GM18861 (cell line): Measurements from ENCODE around the gene POFUT2.
"Not testable (repeated sequence)": the region's sequence is repeated elsewhere in the genome, so short reads cannot be mapped to it uniquely, and the experiment has no call there.

ENCODE experiments used
- ATAC-seq: cut with Tn5 transposase; IDR thresholded peaks from one replicate; pipeline ENCODE4 v1.9.1; 2021; ENCODE audit not compliant: unreplicated experiment

POFUT2 gene

DNA sequence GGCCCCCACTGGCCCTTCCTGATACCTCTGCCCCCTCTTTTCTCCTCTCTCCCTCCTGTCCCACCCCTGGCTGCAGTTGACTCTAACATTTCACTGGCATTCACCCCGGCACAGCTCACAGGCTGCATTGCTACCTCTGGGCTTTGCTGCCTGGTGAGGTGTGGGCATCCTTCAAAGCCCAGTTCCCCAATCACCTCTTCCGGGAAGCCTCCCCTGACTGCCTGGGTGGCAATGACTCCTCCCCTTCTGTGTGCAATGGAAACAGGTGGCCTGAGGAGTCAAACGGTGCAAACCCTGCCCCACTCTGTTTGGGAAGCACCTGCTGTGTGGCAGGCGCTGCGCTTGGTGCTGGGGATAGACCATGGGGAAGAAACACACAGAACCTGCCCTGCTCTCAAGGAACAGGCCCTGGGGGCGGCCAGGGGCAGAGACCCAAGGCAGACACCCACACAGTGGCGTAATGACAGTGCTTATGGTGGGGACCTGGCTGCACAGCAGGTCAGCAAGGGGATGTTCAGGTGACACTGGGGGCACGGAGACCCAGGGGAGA lies 39.3 kb upstream of the POFUT2 start:
- no peak for ATAC-seq

DNA sequence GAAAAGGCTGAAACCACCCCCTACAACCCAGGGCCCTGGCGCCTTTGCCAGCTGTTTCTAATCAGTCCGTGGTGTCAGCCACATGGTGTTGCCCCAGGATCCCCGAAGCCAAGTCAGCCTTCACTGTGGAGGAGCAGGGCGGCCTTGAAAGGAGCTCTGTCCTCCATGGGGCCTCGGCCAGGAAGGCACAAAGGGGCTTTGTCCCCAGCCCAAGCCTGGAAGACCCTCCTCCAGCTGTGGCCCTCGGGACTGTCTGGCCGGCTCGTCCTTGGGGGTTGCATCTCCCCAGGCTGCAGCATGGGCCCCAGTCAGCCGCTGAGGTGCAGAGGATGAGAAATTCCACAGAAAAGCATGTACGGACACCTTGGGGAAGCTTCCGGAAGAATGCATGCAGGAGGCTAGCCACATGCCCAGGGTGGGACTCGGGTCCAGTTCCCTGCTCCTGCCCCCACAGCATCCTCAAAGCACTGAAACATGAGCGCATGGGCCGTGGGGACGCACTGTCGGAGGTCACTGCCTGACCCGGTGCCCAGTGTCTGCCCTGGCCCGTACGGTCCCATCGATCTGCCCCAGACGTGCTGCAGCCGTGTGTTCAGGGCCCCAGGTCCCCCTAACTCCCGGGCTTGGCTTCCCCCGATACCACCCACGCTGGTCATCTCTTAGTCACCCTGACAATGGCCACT lies 38.6 kb upstream of the POFUT2 start:
- ATAC-seq, result no peak

DNA sequence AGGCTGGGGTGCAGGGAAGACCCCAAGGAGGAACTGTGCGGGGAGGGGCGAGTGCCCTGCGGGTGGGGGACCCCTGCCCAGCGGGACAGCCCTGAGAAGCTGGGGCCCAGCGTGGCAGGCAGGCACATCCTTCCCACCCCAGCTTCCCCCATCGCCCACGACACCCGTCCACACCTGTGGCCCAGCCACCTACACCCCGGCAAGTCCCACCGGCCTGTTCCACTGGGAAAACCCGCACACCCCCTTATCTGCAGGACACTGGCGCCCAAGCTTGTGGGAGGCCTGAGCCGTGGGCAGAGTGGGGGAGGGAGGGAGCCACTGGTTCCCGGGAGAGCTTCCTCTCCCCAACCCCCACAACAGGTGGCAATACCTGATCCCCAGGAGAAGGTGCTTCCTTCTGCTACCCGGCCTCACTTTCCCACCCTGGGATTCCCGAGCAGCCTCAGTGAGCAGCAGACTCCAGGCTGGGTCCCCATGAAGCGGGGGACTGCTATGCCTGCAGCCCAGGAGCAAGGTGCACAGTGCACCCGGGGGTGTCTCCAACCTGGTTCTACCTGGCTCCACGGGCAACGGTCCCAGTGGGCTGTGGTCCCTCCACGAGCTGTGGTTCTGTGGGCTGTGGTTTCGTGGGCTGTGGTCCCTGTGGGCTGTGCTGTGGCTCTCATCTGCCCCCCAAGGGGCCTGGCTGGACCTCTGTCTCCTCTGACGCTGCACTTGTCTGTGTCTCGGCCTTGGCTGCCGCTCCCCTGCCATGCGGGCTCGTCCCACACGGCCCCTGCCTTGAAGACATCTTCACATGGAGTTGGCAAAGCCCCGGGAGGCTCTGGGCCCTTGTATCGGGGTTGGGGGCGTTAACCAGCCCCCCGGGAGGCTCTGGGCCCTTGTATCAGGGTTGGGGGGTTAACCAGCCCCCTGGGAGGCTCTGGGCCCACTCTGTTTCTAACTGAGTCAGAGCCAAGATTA lies 37.8 kb upstream of the POFUT2 start:
- no peak for ATAC-seq

DNA sequence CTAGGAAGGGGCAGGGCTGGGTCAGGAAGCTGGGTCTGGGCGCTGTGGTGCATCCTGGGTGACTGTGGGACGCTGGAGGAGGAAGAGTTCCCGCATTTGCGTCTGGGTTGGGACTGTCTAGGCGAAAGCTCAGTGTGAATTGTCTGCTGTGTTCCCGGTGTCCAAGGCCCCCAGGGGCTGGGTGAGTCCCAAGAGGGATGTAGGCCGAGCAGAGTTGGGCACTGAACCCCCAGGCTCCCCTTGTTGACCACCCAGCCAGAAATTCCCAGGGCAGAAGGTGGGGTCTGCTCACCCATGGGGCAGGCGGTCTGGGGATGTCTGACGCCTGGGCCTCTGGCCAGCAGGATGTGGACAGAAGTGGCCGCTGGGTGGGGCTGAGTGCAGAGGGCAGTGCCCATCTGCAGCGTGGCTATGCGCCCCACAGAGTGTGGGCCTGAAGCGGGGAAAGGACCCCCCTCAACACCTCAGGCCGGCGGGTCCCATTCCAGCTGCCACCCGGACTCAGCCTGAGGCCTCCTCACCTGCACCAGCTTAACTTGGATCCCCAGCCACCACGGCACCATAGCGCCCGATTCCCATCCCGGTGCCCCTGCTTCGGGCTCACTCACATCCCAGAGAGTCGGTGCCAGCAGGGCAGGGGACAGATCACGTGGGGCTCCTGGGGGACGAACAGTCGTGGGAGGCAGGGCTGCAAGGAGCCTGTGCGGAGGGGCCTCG lies 37.0 kb upstream of the POFUT2 start:
- no peak for ATAC-seq

DNA sequence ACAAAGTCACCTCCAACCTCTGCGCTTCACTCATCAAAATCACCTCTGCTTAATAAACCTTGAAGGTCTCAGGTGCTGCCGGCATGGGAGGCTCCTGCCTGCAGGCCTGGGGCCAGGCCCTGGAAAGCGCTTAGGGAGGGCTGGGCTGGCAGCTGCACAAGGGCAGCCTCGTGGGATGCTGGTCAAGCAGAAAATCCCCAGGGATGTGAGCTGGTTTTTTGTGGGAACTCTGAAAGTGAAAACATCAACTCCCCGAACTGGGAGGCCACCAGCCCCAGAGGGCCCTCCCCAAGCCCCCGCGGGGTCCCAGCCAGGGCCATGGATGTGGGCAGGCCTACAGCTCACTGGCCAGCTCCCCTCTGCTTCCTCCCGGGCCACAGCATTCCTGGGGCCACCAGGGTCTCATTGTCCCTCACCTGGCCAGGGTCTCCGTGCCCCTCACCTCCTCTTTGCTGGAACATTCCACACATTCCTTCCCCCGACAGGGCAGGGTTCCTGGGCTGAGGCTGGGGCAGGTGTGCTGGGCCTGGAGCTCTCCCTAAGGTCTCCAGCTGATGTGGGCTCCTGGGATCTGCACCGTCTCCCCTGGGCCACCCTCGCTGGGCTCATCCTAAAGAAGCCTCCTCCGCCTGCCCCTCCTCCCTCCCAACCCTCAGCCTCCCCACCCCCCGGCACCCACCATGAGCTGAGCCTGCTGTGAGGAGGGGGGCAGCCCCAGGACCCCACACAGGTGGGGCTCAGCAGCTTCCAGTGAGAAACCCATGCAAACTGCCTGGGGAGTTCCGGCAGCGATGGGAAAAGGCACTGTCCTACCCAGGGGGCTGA lies 36.0 kb upstream of the POFUT2 start:
- no peak for ATAC-seq

DNA sequence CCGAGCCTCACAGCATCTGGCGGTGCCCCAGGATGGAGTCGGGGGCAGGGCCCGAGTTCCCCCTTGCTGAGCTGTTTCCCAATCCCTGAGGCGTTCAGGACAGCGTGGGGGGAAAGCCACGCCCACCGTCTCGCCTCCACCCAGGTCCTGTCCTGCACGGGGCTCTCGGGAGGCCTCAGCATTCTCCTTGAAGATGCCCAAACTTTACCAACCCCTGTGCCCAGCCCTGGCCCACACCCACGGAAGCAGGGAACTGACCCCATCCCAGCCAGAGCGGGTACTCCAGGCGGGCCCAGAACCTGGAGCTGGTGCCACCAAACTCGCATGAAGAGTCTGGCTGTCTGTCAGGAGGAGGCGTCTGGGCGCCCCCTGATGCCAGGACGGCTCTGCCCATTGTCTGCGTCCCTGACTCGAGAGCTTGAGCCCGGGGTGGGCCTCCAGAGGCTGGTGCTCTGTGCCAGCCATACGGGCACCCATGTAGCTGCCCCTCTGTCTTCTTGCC lies 35.3 kb upstream of the POFUT2 start:
- no peak for ATAC-seq

DNA sequence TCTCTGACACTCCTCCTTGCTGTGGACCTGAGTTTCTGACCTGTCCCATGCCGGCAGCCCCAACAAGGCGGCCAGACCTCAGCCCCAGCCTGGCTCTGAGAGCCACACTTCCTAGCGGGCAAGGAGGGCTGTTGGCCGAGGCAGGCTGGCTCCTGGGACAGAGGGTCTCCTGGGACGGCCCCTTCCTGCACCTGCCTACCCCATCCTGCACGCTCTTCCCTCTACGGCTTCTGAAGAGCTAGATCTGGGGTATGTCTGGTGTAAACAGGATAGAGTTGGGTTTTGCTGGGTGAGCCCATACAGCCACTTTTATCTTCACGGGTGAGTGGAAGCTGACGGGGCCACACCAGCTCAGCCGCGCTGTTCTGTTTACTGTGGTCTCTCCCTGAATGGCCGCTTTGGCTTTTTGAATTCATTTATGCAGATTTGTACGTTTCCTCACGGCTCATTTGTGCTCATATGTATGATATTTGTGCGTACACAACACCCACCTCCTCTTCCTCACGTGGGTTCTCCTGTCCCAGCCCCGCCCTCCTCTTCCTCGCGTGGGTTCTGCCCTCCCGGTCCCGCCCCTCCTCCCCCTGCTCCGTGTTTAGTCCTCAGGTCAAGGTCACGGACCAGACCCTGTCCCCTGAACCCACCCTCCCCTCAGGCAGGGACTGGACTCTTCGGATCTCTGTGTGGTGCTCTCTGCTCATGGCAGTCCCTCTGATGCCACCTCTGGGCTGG lies 34.7 kb upstream of the POFUT2 start:
- ATAC-seq, result no peak

DNA sequence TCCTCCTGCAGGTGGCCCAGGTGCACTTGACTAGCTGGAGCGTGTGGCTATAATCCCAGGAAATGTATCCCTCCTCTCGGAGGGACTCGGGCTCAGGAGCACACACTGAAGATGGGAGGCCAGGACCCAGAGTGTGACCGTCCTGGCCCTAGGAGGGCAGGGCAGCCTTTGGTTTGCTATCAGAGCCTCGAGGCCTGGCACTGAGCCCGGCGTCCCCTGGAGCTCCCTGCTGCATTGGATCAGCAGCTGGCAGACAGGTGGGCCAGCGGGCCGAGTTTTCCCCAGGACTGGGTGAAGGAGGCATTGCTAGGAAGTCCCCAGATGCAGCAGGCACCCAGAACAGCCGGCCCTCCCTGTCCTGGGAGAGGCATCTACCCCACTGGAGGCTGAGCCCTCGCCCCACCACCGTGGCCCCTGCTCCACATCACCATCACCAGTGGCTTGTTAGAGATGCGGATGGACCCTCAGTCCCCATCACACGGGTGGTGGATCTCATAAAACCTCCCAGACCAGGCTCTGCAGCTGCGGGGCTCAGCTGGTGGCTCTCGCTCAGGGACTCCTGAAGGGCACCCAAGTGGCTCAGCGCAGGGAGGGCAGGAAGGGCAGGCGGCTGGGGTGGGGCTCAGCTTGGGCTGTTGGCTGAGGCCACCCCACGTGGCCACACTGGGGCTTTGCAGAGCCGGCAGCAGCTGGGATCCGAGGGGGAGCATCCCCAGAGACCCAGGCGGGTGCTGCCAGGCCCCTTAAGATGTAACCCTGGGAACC lies 32.7 kb upstream of the POFUT2 start:
- ATAC-seq, result no peak

DNA sequence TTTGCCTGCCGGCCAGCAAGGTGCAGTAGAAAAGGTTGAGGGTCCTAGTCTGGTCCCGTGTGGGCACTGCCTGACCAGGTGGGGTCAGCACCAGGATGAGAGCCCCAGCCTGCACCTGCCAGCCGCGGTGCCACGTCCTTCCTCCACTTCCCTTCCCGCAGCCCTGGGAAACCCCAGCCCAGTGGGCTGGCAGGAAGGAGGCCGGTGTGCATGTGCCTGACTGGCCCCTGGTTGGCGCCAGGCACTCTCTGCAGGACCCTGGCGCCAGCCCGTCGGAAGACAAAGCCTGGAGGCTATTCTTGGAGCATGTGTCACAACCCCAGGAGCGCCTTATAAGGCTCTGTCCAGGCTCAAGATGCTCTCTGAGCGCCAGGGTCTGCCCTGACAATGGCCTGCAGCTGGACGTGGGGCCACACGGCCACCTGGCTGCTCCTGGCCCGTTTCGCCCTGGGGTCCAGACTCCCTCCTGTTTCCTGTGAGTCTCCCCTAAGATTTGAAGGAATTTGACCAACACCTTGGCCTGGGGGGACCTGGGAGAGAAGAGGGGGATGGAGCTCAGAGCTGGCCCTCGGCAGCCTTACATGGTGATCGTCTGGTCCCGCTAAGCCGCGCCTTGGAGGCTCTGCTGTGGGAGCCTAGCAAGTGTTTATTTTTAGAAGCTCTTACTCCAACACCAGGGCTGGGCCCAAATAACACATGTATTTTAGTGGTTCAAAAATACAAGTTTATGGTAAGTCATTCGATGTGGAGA lies 31.9 kb upstream of the POFUT2 start:
- no peak for ATAC-seq

DNA sequence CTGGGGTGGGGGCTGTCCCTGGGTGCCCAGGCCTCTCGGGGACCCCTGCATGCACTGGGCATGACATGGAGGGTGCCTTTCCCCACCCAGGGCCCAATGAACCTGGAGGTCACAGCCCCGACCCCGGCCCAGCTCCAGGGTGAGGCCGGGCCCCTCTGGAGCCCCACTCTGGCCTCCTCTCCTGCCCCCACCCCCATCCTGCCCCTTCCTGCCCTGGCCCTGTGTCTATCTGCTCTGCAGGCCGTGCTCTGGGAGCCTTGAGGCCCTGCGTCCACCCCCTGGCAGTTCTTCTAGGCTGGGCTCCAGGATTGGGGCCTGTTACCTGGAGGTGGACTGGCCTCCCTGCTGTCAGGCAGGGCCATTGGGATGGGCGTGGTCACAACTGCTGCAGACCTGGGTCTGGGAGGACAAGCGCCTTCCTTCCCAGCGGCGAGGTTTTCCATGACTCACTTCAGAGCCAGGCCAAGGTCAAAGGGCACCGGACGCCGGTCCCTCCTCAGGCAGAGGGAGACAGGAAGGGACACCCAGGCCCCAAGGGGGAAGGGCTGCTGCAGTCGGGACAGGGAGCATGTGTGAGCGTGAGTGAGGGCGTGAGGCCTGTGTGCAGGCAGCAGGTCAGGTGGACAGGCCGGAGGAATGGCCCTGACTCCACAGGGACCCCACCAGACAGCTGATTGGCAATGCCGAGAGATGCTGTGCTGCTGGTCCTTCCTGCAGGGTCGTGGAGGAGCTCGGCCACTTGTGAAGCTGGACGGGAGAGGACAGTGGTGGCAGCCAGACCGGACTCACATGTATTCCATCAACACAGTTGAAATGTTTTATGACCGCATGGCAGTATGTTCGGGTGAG lies 31.1 kb upstream of the POFUT2 start:
- no peak for ATAC-seq

DNA sequence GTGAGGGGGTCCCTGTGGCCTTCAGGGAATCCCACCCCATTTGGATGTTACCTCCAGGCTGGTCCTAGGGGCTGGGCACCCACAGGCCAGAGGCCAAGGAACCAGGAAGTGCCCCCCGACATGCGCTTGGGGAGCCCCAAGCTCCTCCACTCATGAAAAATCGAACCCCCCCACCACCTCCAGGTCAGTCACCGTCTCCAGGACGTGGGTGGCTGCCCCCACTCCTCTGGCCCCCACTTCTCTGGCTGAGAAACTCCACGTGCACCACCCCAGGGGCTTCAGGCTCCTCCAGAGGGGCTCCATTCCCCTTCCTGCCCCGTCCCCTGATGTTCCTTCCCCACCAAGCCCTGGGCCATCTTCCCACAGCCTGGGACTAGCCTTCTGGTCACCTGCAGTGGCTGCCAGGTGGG lies 30.5 kb upstream of the POFUT2 start:
- no peak for ATAC-seq

DNA sequence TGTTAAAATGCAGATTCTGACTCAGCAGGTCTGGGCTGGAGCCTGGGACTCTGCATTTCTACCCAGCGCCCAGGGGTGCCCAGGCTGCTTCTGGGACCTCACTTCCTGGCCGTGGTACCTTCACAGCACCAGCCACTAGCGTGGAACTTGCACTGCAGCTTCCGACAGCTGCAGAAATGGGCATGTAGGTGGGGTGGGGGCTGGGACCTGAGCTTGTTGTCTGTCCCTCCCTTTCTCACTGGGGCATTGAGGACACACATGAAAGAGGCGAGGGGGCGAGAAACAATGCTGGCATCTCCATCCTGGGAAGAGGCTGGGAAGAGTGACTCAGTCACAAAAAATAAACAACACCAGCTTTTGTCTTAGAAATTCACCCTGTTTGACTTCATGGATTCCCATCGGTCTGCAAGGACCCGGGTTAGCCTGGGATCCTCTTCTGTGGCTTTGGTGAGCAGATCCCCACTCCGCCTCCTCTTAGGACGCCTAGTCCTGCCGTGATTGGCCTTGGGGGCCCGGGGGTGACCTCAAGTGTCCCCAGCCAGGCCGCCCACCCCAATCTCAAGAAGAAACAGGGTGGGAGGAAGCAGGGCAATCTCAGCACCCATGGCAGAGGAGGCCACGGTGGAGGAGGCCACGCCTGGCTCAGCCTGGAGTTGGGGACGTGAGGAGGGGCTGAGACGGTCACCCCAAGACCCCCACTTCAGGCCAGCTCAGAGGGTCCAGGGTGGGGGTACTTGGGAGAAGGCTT lies 29.9 kb upstream of the POFUT2 start:
- ATAC-seq, result no peak

DNA sequence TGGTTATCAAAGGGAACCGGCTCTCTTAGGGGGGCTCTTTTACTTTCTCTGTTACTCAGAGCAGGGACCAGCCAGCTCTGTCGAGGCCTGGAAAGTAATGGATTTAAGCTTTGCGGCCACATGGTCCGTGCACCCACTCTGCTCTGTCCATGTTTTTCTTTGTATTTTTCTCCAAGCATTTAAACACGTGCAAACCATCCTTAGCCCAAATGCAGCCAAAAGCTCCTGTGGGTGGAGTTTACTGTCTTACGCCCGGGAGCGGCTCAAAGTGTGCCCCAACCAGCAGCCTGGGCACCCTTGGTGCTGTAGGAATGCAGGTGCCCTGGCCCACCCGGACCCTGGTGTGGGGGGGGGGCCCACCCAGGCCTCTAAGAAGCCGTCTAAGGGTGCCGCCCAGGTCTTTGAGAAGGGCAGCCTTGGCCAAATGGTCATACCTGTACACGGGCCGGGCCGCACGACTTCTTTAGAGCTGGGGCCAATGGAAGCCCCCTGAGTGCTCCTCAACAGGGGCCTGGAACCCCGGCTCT lies 29.2 kb upstream of the POFUT2 start:
- no peak for ATAC-seq

DNA sequence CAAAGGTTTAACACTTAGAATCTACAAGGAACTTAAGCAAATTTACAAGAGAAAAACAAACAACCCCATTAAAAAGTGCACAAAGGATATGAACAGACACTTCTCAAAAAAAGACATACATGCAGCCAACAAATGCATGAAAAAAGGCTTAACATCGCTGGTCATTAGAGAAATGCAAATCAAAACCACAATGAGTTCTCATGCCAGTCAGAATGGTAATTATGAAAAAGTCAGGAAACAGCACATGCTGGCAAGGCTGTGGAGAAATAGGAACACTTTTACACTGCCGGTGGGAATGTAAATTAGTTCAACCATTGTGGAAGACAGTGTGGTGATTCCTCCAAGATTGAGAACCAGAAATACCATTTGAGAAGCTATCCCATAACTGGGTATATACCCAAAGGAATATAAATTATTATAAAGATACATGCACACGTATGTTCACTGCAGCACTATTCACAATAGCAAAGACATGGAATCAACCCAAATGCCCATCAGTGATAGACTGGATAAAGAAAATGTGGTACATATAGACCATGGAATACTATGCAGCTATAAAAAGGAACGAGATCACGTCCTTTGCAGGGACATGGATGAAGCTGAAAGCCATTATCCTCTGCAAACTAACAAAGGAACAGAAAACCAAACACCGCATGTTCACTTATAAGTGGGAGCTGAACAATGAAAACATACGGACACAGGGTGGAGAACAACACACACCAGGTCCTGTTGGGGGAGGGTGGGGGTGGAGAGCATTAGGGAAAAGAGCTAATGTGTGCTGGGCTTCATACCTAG lies 28.2 kb upstream of the POFUT2 start:
- ATAC-seq, result not testable (repeated sequence)

DNA sequence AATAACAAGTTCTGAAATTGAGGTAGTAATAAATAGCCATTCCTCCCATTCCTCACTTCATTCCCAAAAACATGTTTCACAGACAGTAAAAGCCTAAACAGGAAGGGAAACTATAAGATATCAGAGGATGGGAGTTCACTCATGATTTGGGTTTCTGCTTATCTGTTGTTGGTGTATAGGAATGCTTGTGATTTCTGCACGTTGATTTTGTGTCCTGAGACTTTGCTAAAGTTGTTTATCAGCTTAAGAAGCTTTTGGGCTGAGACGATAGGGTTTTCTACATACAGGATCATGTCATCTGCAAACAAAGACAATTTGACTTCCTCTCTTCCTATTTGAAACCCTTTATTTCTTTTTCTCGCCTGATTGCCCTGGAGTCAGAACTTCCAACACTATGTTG lies 26.0 kb upstream of the POFUT2 start:
- no peak for ATAC-seq

DNA sequence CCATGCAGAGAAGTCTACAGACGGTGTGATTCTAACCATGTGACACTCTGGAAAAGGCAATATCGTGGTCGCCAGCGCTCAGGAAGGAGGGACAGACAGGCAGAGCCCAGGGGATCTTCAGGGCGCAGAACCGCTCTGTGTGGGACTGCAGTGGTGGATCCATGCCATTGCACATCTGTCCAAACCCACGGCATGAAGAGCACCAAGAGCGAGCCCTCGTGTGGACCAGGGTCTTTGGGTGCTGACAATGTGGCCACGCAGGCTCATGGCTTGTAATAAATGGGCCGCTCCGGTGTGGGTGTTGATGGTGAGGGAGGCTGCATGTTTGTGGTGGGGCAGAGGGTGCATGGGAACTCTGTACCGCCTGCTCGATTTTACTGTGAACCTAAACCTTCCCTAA lies 25.3 kb upstream of the POFUT2 start:
- no peak for ATAC-seq
